K562 (cell line): ENCODE results near the gene MAP1LC3B2. TPM values are rescaled to one million over a fixed set of nuclear protein-coding genes. Genes with fewer than 3 reads are reported as not detected.

Experiments used
- CC2D1A ChIP-seq: fragments of 450-650 bp; IDR thresholded peaks from 2 replicates; pipeline ENCODE4 v1.6.1; 2017; ENCODE audit warnings: mild to moderate bottlenecking
- CEBPB ChIP-seq: fragments of 450-650 bp; IDR thresholded peaks from 2 replicates; pipeline ENCODE4 v1.6.1; 2016; ENCODE audit warnings: missing genetic modification characterization, missing compliant biosample characterization
- CEBPG ChIP-seq, 3 experiments: fragments of 200-800 bp in 1 of 3; sonication (Bioruptor generic) in 1 of 3; sonication (generic) in 1 of 3; formaldehyde crosslinking in 1 of 3; IDR thresholded peaks in 2 of 3; conservative IDR thresholded peaks in 1 of 3; 2 replicates each; pipeline versions ENCODE4 v1.6.1 to v1.8.0; 2016 to 2022; ENCODE audit warnings: missing compliant biosample characterization in 2 of 3, missing genetic modification characterization in 2 of 3, mild to moderate bottlenecking in 1 of 3, missing genetic modification reagents in 1 of 3
- CREBBP ChIP-seq: IDR thresholded peaks from one replicate; pipeline ENCODE4 v1.6.1; 2012; ENCODE audit warnings: low read depth, mild to moderate bottlenecking, control low read depth, inconsistent platforms, low read length
- CTBP1 ChIP-seq: fragments of 450-650 bp; IDR thresholded peaks from 2 replicates; pipeline ENCODE4 v1.6.1; 2016; ENCODE audit warnings: borderline replicate concordance
- ERF ChIP-seq: fragments of 450-650 bp; formaldehyde crosslinking; IDR thresholded peaks from 2 replicates; pipeline ENCODE4 v1.4.0; 2020; ENCODE audit warnings: mild to moderate bottlenecking, mixed read lengths
- FOXK1 ChIP-seq: sonication (generic); formaldehyde crosslinking; IDR thresholded peaks from 2 replicates; pipeline ENCODE4 v1.8.0; 2022; ENCODE audit warnings: missing genetic modification reagents, mild to moderate bottlenecking, borderline replicate concordance
- HMG20A ChIP-seq: fragments of 450-650 bp; formaldehyde crosslinking; conservative IDR thresholded peaks from 2 replicates; pipeline ENCODE4 v1.4.0; 2020; ENCODE audit warnings: mild to moderate bottlenecking, mixed read lengths
- KDM1A ChIP-seq, 2 experiments: fragments of 450-650 bp; IDR thresholded peaks; 2 replicates each; pipeline ENCODE4 v1.6.1; 2016; ENCODE audit warnings: mild to moderate bottlenecking in 2 of 2
- MCM2 ChIP-seq: fragments of 450-650 bp; IDR thresholded peaks from 2 replicates; pipeline ENCODE4 v1.6.1; 2017; ENCODE audit warnings: low read depth, mild to moderate bottlenecking
- MTA1 ChIP-seq: fragments of 450-650 bp; IDR thresholded peaks from 2 replicates; pipeline ENCODE4 v1.6.1; 2017; ENCODE audit warnings: borderline replicate concordance
- POLR3A ChIP-seq: IDR thresholded peaks from 2 replicates; pipeline ENCODE4 v1.6.1; 2011; ENCODE audit warnings: borderline replicate concordance, mild to moderate bottlenecking, moderate library complexity; ENCODE audit not compliant: insufficient read length, insufficient read depth; ENCODE audit errors: extremely low read depth
- RERE ChIP-seq: sonication (generic); formaldehyde crosslinking; IDR thresholded peaks from 2 replicates; pipeline ENCODE4 v1.8.0; 2023; ENCODE audit warnings: missing genetic modification reagents, mild to moderate bottlenecking, borderline replicate concordance
- SREBF1 ChIP-seq: fragments of 150-350 bp; IDR thresholded peaks from 2 replicates; pipeline ENCODE4 v1.6.1; 2014; ENCODE audit warnings: antibody characterized with exemption, low read depth, low read length, borderline replicate concordance
- TEAD4 ChIP-seq, 2 experiments: sonication (generic) in 1 of 2; formaldehyde crosslinking in 1 of 2; IDR thresholded peaks; 2 replicates each; pipeline versions ENCODE4 v1.6.1 to v1.8.0; 2012 to 2022; ENCODE audit warnings: borderline replicate concordance in 1 of 2, inconsistent platforms in 1 of 2, low read length in 1 of 2, mild to moderate bottlenecking in 1 of 2, missing genetic modification reagents in 1 of 2
- YBX1 ChIP-seq: fragments of 450-650 bp; IDR thresholded peaks from 2 replicates; pipeline ENCODE4 v1.7.1; 2016; ENCODE audit warnings: mild to moderate bottlenecking
- ZBTB2 ChIP-seq: fragments of 450-650 bp; IDR thresholded peaks from 2 replicates; pipeline ENCODE4 v1.6.1; 2016; ENCODE audit warnings: antibody characterized with exemption
- ZBTB26 ChIP-seq: fragments of 450-650 bp; formaldehyde crosslinking; IDR thresholded peaks from 2 replicates; pipeline ENCODE4 v1.4.0; 2022; ENCODE audit warnings: missing genetic modification characterization
- ZNF143 ChIP-seq: sonication (generic); formaldehyde crosslinking; IDR thresholded peaks from 2 replicates; pipeline ENCODE4 v1.9.0; 2022; ENCODE audit warnings: mild to moderate bottlenecking, missing genetic modification reagents
- polyA plus RNA-seq, 8 experiments: library from polyadenylated mRNA; depleted of rRNA in 4 of 8; stranded (reverse) in 5 of 8; unstranded in 3 of 8; fragments of >200 nt; fragmentation: Nextera tagmentation in 2 of 8; fragmentation: Illumina TruSeq in 1 of 8; extraction: Ambion mirVana in 2 of 8; extraction: Trizol in 1 of 8; gene quantifications; 2 replicates each; pipeline versions ENCODE4 v1.2.1 to v1.2.3, GENCODE V29; 2011 to 2014; ENCODE audit warnings: inconsistent platforms in 1 of 8, missing spikeins in 1 of 8
- total RNA-seq, 7 experiments: library from RNA; depleted of rRNA in 6 of 7; stranded (reverse); fragments of >200 nt in 6 of 7; fragmentation: Illumina TruSeq in 2 of 7; extraction: Trizol in 2 of 7; gene quantifications; 2 replicates each; pipeline versions ENCODE4 v1.2.1 to v1.2.3, GENCODE V29; 2011 to 2021; ENCODE audit warnings: low replicate concordance in 1 of 7
- TF ChIP-seq, protein P1 (sequence below): fragments of 250-450 bp; sonication (Bioruptor Pico); IDR thresholded peaks from 2 replicates; pipeline ENCODE4 v1.4.0; 2020

Gene MAP1LC3B2
- total and polyA plus RNA-seq, 9 of the 15 experiments (the other 6 are each of a cell fraction or from before 2014, with no cell fraction given): 0.53 to 2.8 (median 0.76) TPM; not detected in 2

GRCh38 chr12:116595672-116596071 lies 36.5 kb downstream of the MAP1LC3B2 start (continued):
- TF ChIP-seq CREBBP: no peak
- TF ChIP-seq MCM2: no peak
- TF ChIP-seq FOXK1 (CRISPR knock-in tag): no peak
- TF ChIP-seq, protein P1, sequence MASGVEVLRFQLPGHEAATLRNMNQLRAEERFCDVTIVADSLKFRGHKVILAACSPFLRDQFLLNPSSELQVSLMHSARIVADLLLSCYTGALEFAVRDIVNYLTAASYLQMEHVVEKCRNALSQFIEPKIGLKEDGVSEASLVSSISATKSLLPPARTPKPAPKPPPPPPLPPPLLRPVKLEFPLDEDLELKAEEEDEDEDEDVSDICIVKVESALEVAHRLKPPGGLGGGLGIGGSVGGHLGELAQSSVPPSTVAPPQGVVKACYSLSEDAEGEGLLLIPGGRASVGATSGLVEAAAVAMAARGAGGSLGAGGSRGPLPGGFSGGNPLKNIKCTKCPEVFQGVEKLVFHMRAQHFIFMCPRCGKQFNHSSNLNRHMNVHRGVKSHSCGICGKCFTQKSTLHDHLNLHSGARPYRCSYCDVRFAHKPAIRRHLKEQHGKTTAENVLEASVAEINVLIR (CRISPR knock-in tag): no peak
- no peak for TF ChIP-seq CEBPB (tag)
- TF ChIP-seq RERE (CRISPR knock-in tag): no peak
- no peak for TF ChIP-seq ERF (CRISPR knock-in tag)
- no peak for TF ChIP-seq POLR3A
- TF ChIP-seq ZBTB26 (CRISPR knock-in tag): peak; percentile 81; the same call in 1 of the 2 replicates
- no peak for TF ChIP-seq CC2D1A
- TF ChIP-seq CEBPG (CRISPR knock-in tag; IDR thresholded peaks at IDR 0.05): no peak
- TF ChIP-seq CEBPG (tag; conservative IDR thresholded peaks at IDR 0.05 in 1 of 2, IDR thresholded peaks at IDR 0.05 in 1 of 2): no peak
- no peak for TF ChIP-seq SREBF1
- peak; percentile 41; the same call in 1 of the 2 replicates for TF ChIP-seq CTBP1
- TF ChIP-seq TEAD4 (IDR thresholded peaks at IDR 0.05; ENCODE audit: low read length): no peak
- TF ChIP-seq TEAD4 (CRISPR knock-in tag; IDR thresholded peaks at IDR 0.05; ENCODE audit: borderline replicate concordance): no peak
- TF ChIP-seq KDM1A (IDR thresholded peaks at IDR 0.05): peak; percentile 50 to 62; a peak in 3 of 4 replicates
- no peak for TF ChIP-seq ZNF143 (CRISPR knock-in tag)
- peak; percentile 51; the same call in 1 of the 2 replicates for TF ChIP-seq MTA1
- no peak for TF ChIP-seq YBX1
- TF ChIP-seq HMG20A (CRISPR knock-in tag): no peak
- TF ChIP-seq ZBTB2: no peak
